Astrocyte (in vitro differentiated cells and primary cell): ENCODE results near the gene NEUROG1.

ENCODE experiments used
- EZH2 ChIP-seq: IDR thresholded peaks from 2 replicates; pipeline ENCODE4 v1.6.1; 2012; ENCODE audit warnings: mild to moderate bottlenecking, low read length, inconsistent platforms; ENCODE audit not compliant: insufficient read depth
- TF ChIP-seq, protein P1 (sequence below): IDR thresholded peaks from 2 replicates; pipeline ENCODE4 v1.5.1; 2011; ENCODE audit warnings: low read depth, mild to moderate bottlenecking, inconsistent platforms, low read length, moderate library complexity; ENCODE audit not compliant: insufficient read depth

DNA sequence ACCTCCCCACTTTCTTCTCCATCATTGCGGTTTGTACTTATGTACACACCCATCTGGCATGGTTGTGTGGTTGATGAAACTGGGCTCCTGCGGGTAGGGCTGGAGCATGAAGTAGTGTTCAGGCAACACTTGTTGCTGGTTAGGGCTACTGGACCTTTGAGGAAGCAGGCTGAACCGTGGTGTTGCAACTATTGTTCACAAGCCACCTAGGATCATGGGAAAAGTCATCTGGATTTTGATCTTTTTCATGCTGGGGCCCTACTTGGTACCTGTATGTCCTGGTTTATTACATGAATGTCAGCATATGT lies 43.5 kb downstream of the NEUROG1 start:
- TF ChIP-seq, protein P1, sequence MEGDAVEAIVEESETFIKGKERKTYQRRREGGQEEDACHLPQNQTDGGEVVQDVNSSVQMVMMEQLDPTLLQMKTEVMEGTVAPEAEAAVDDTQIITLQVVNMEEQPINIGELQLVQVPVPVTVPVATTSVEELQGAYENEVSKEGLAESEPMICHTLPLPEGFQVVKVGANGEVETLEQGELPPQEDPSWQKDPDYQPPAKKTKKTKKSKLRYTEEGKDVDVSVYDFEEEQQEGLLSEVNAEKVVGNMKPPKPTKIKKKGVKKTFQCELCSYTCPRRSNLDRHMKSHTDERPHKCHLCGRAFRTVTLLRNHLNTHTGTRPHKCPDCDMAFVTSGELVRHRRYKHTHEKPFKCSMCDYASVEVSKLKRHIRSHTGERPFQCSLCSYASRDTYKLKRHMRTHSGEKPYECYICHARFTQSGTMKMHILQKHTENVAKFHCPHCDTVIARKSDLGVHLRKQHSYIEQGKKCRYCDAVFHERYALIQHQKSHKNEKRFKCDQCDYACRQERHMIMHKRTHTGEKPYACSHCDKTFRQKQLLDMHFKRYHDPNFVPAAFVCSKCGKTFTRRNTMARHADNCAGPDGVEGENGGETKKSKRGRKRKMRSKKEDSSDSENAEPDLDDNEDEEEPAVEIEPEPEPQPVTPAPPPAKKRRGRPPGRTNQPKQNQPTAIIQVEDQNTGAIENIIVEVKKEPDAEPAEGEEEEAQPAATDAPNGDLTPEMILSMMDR, result no peak
- TF ChIP-seq EZH2, result no peak
